ENCODE results near the gene KIR3DL3.
"Not testable (repeated sequence)": the region's sequence is repeated elsewhere in the genome, so short reads cannot be mapped to it uniquely, and the experiment has no call there.

The KIR3DL3 gene

GRCh38 chr19:54731191-54731590 lies 6.9 kb downstream of the KIR3DL3 start:
- DNase-seq (ENCODE audit: low read depth in 2 of 2), result no peak

GRCh38 chr19:54738306-54738705 lies 14.1 kb downstream of the KIR3DL3 start, which contains the start of gene KIR2DL3:
TSS of gene KIR2DL3 (plus strand) at chr19:54738513. CDS start at chr19:54738546, 33 bp downstream.
- not testable (repeated sequence) for DNase-seq (ENCODE audit: low read depth in 2 of 2)

GRCh38 chr19:54738715-54739114 lies 14.5 kb downstream of the KIR3DL3 start:
- no peak for DNase-seq (ENCODE audit: low read depth in 2 of 2)

GRCh38 chr19:54739587-54740497 lies 15.6 kb downstream of the KIR3DL3 start:
- no peak for DNase-seq (ENCODE audit: low read depth in 2 of 2)

GRCh38 chr19:54741950-54742349 lies 17.7 kb downstream of the KIR3DL3 start:
- not testable (repeated sequence) for DNase-seq (ENCODE audit: low read depth in 2 of 2)

- DNase-seq (ENCODE audit: low read depth in 2 of 2), result not testable (repeated sequence)
These were observed 19.8 kb downstream of the KIR3DL3 start for GRCh38 chr19:54744080-54744479.

- DNase-seq (ENCODE audit: low read depth in 2 of 2), result not testable (repeated sequence)
These were observed 23.5 kb downstream of the KIR3DL3 start for GRCh38 chr19:54747614-54748322.

GRCh38 chr19:54750276-54750675 lies 26.0 kb downstream of the KIR3DL3 start:
- DNase-seq (ENCODE audit: low read depth in 2 of 2), result not testable (repeated sequence)

- DNase-seq (ENCODE audit: low read depth in 2 of 2), result not testable (repeated sequence)
These were observed 32.2 kb downstream of the KIR3DL3 start for GRCh38 chr19:54756204-54757110.

- DNase-seq (ENCODE audit: low read depth in 2 of 2), result not testable (repeated sequence)
These were observed 34.3 kb downstream of the KIR3DL3 start for GRCh38 chr19:54758577-54758976.

GRCh38 chr19:54764219-54764618 lies 40.0 kb downstream of the KIR3DL3 start:
- DNase-seq (ENCODE audit: low read depth in 2 of 2), result not testable (repeated sequence)

- DNase-seq (ENCODE audit: low read depth in 2 of 2), result not testable (repeated sequence)
These were observed 42.2 kb downstream of the KIR3DL3 start for GRCh38 chr19:54766464-54766863.

- not testable (repeated sequence) for DNase-seq (ENCODE audit: low read depth in 2 of 2)
These were observed 45.4 kb downstream of the KIR3DL3 start, which contains the start of gene KIR2DL1 for GRCh38 chr19:54769646-54770045. TSS of gene KIR2DL1 (plus strand) at chr19:54769793. CDS start at chr19:54769851, 58 bp downstream.

- DNase-seq (ENCODE audit: low read depth in 2 of 2), result not testable (repeated sequence)
These were observed 46.3 kb downstream of the KIR3DL3 start for GRCh38 chr19:54770511-54770910.

- DNase-seq (ENCODE audit: low read depth in 2 of 2), result not testable (repeated sequence)
These were observed 47.0 kb downstream of the KIR3DL3 start for GRCh38 chr19:54771018-54771960.

GRCh38 chr19:54772666-54773065 lies 48.4 kb downstream of the KIR3DL3 start:
- DNase-seq (ENCODE audit: low read depth in 2 of 2), result not testable (repeated sequence)

- not testable (repeated sequence) for DNase-seq (ENCODE audit: low read depth in 2 of 2)
These were observed 51.0 kb downstream of the KIR3DL3 start for GRCh38 chr19:54775095-54775815.

GRCh38 chr19:54775830-54776229 lies 51.6 kb downstream of the KIR3DL3 start:
- not testable (repeated sequence) for DNase-seq (ENCODE audit: low read depth in 2 of 2)

- not testable (repeated sequence) for DNase-seq (ENCODE audit: low read depth in 2 of 2)
These were observed 53.6 kb downstream of the KIR3DL3 start for GRCh38 chr19:54777851-54778250.

Measured in stimulated activated CD8-positive, alpha-beta memory T cell treated with anti-CD3 and anti-CD28 coated beads, Interleukin-2, amount 100 ng/mL, for 48 hours (primary cell).